HG02852 (cell line): Measurements from ENCODE around the gene ABTB2.
"Not testable (repeated sequence)": the region's sequence is repeated elsewhere in the genome, so short reads cannot be mapped to it uniquely, and the experiment has no call there.

Experiments used
- ATAC-seq: cut with Tn5 transposase; IDR thresholded peaks from one replicate; pipeline ENCODE4 v1.9.1; 2021; ENCODE audit warnings: mild to moderate bottlenecking, moderate library complexity; ENCODE audit not compliant: unreplicated experiment

ABTB2 gene

GRCh38 chr11:34357701-34358257 is at the start of gene ABTB2:
Gene ABTB2 (minus strand): TSS chr11:34358010.
- ATAC-seq: peak; percentile 91

- ATAC-seq: no peak
Observed at GRCh38 chr11:34407121-34407813, 49.5 kb upstream of the ABTB2 start.

GRCh38 chr11:34406413-34406812 is 48.6 kb upstream of the ABTB2 start:
- no peak for ATAC-seq

GRCh38 chr11:34405079-34405858 is 47.5 kb upstream of the ABTB2 start:
- no peak for ATAC-seq

GRCh38 chr11:34404280-34404679 is 46.5 kb upstream of the ABTB2 start:
- no peak for ATAC-seq

- no peak for ATAC-seq
Observed at GRCh38 chr11:34403431-34403830, 45.6 kb upstream of the ABTB2 start.

- no peak for ATAC-seq
Observed at GRCh38 chr11:34397811-34398210, 40.0 kb upstream of the ABTB2 start.

- ATAC-seq: no peak
Observed at GRCh38 chr11:34397120-34397519, 39.3 kb upstream of the ABTB2 start.

- ATAC-seq: no peak
Observed at GRCh38 chr11:34395916-34396550, 38.2 kb upstream of the ABTB2 start.

GRCh38 chr11:34394771-34395300 is 37.0 kb upstream of the ABTB2 start:
- no peak for ATAC-seq

GRCh38 chr11:34387653-34388052 is 29.8 kb upstream of the ABTB2 start:
- no peak for ATAC-seq

- ATAC-seq: not testable (repeated sequence)
Observed at GRCh38 chr11:34386356-34386755, 28.5 kb upstream of the ABTB2 start.

- ATAC-seq: no peak
Observed at GRCh38 chr11:34382532-34383276, 24.9 kb upstream of the ABTB2 start.

GRCh38 chr11:34381775-34382174 is 24.0 kb upstream of the ABTB2 start:
- ATAC-seq: no peak

- ATAC-seq: no peak
Observed at GRCh38 chr11:34380696-34381095, 22.9 kb upstream of the ABTB2 start.

GRCh38 chr11:34379539-34379938 is 21.7 kb upstream of the ABTB2 start:
- ATAC-seq: no peak

GRCh38 chr11:34379079-34379478 is 21.3 kb upstream of the ABTB2 start:
- no peak for ATAC-seq

GRCh38 chr11:34373727-34374126 is 15.9 kb upstream of the ABTB2 start:
- no peak for ATAC-seq

- no peak for ATAC-seq
Observed at GRCh38 chr11:34366522-34366921, 8.7 kb upstream of the ABTB2 start.

- ATAC-seq: no peak
Observed at GRCh38 chr11:34364102-34364501, 6.3 kb upstream of the ABTB2 start.
